ENCODE results near the gene GUCA2A. TPM values are rescaled to one million over a fixed set of nuclear protein-coding genes. Genes with fewer than 3 reads are reported as not detected.

The GUCA2A gene
- total RNA-seq, 2 donors from 2014 or later = not detected

DNA sequence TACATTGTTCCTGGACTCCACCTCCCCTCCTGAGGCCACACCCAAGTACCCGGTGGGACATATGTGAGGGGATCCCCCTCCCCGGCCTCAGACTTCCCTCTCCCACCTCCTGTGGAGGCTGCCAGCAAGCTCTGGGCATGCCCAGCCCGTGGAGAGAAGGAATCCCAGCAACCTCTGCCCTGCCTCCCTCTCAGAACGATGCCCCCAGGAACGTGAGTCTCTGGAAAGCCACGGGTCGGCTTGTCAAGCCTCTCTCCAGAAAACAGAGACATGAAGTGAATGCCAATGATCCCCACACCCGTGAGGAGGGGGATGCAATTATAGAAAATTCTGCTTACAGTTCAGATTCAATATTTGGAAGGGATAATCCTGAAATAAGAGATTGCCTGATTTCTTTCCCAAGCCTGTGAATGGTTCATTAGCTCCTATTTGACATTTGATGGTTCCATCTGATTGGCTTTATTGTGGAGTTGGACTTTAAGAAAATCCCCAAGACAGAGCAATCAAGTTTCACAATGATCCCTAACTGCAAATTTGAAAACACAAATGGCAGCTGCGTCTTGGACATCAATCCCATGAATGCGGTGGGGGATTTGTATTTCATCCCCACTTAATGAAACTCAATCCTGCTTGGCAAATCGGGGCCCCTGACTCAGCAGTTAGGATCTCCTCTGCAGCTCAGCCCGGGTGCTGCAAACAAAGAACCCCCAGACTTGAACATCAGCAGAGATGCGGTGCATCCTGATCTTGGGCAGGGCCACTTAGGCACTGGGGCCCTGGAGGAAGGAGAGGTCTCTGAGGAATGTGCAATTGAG, 20.4 kb downstream of the GUCA2A start:
- no peaks in the 10 kb centered on the region for H3K9me3 Mint-ChIP-seq

DNA sequence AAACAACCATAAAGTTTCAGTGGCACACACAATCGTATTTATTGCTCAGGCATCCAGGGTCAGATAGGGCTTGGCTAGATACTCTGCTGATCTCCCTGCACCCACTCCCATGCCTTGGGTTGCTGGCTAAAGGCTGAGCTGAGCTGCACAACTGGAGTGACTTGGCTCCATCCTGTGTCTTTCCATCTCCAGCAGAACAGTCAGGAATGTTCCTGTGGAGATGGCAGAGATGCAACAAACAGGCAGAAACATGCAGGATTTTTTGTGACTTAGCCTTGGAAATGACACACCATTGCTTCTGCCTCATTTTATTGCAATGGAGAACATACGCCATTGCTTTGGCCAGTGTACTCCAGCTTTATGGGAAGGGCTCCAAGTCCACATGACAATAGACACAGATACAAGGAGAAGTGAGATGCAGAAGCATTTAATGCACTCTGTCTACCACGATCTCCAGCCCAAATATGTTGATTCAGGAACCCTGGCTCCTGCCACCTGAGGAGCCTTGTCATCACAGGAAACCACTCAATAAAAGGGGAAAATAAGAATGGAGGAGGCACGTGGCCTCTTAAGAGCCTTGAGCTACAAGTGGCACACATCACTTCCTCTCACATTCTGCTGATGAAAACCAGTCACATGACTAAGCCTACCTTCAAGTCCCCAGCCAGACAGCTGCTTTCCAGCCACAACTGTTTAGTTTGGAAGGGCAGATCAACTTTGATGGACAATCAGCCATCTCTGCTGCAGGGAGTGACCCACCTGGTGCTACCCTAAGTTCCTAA, 21.5 kb downstream of the GUCA2A start:
- peaks cover 10% of the 10 kb centered on the region for H3K4me1 Mint-ChIP-seq (ENCODE audit: low read depth)
- peaks cover 5% of the 10 kb centered on the region for H3K27me3 Mint-ChIP-seq (ENCODE audit: low read depth)
- H3K36me3 Mint-ChIP-seq (ENCODE audit: insufficient read depth in 2 of 2) = no peaks in the 10 kb centered on the region
- ATAC-seq (replicated peaks in 1 of 2) = no peak
- H3K9me3 Mint-ChIP-seq = no peaks in the 10 kb centered on the region
- no peak overlapping the region for H3K27ac Mint-ChIP-seq
- H3K4me3 Mint-ChIP-seq = no peak overlapping the region
- DNase-seq = no peak

More for the DNA sequence above, 20.4 kb downstream of the GUCA2A start:
- Mint-ChIP-seq H3K27me3 (ENCODE audit: low read depth) (peaks cover 5% of the 10 kb centered on the region), H3K27ac (no peak overlapping the region), H3K4me3 (no peak overlapping the region), H3K4me1 (ENCODE audit: low read depth) (peaks cover 10% of the 10 kb centered on the region), H3K36me3 (ENCODE audit: insufficient read depth in 2 of 2) (no peaks in the 10 kb centered on the region)
- no peak for ATAC-seq (replicated peaks in 1 of 2)
- no peak for DNase-seq

- no peak for ATAC-seq (replicated peaks in 1 of 2)
- Mint-ChIP-seq H3K36me3 (ENCODE audit: insufficient read depth in 2 of 2) (no peaks in the 10 kb centered on the region), H3K4me1 (ENCODE audit: low read depth) (peaks cover 10% of the 10 kb centered on the region), H3K27ac (no peak overlapping the region), H3K4me3 (no peak overlapping the region), H3K9me3 (no peaks in the 10 kb centered on the region), H3K27me3 (ENCODE audit: low read depth) (peaks cover 6% of the 10 kb centered on the region)
- no peak for DNase-seq
Measured at GRCh38 chr1:42141978-42142377, 22.6 kb downstream of the GUCA2A start.

DNA sequence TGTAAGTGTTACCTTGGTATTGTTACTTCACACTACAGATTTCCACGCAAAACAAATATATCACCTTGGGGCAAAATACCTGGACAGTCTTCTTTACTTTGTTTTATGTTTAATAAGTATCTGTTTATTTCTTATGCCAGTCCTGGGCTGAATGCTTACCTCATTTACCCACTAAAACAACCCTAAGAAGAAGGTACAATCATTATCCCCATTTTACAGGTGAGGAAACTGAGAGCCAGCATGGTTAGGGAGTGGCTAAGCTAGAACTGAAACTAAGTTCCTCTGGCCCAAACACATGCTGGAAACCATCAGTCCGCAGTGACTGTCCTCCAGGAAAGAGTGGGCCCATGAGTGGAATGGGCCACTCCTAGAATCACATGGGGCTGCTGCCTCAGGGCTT, 24.4 kb downstream of the GUCA2A start:
- DNase-seq (no peak), ATAC-seq (replicated peaks in 1 of 2) (no peak)
- Mint-ChIP-seq H3K27me3 (ENCODE audit: low read depth) (peaks cover 23% of the 10 kb centered on the region), H3K9me3 (no peaks in the 10 kb centered on the region), H3K36me3 (ENCODE audit: insufficient read depth in 2 of 2) (no peaks in the 10 kb centered on the region), H3K4me1 (ENCODE audit: low read depth) (peaks cover 10% of the 10 kb centered on the region), H3K27ac (no peak overlapping the region), H3K4me3 (no peak overlapping the region)

DNA sequence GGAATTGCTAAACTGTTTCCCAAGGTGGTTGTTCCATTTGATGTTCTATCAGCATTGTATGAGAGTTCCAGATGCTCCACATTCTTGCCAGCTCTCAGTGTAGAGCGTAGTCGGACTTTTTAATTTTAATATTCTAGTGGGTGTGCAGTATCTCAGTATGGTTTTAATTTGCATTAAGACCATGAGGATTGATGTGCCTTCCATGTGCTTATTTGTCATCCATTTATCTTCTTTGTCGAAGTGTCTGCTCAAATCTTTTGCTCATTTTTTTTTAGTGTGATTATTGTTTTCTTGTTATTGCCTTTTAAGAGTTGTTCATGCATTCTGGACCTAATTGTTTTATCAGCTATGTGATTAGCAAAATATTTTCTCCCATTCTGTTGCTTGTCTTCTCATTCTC, 25.1 kb downstream of the GUCA2A start:
- Mint-ChIP-seq H3K9me3 (no peaks in the 10 kb centered on the region), H3K27ac (no peak overlapping the region), H3K4me1 (ENCODE audit: low read depth) (peaks cover 10% of the 10 kb centered on the region), H3K27me3 (ENCODE audit: low read depth) (peaks cover 23% of the 10 kb centered on the region), H3K36me3 (ENCODE audit: insufficient read depth in 2 of 2) (no peaks in the 10 kb centered on the region), H3K4me3 (no peak overlapping the region)
- ATAC-seq (replicated peaks in 1 of 2) (no peak), DNase-seq (no peak)

DNA sequence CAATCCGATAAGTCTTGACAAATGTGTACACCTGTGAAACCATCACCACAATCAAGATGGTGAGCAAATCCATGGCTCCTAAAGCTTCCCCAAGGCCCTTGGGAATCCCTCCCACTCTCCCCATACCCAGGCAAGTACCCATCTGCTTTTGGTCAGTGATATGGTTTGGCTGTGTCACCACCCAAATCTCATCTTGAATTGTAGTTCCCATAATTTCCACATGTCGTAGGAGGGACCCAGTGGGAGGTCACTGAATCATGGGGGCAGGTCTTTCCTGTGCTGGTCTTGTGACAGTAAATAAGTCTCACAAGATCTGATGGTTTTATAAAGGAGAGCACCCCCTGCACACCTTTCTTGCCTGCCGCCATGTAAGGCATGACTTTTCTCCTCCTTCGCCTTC, 26.0 kb downstream of the GUCA2A start:
- peaks cover 8% of the 10 kb centered on the region for H3K4me1 Mint-ChIP-seq (ENCODE audit: low read depth)
- no peak for ATAC-seq (replicated peaks in 1 of 2)
- peaks cover 23% of the 10 kb centered on the region for H3K27me3 Mint-ChIP-seq (ENCODE audit: low read depth)
- H3K9me3 Mint-ChIP-seq = no peaks in the 10 kb centered on the region
- DNase-seq = no peak
- no peak overlapping the region for H3K4me3 Mint-ChIP-seq
- no peaks in the 10 kb centered on the region for H3K36me3 Mint-ChIP-seq (ENCODE audit: insufficient read depth in 2 of 2)
- H3K27ac Mint-ChIP-seq = no peak overlapping the region

DNA sequence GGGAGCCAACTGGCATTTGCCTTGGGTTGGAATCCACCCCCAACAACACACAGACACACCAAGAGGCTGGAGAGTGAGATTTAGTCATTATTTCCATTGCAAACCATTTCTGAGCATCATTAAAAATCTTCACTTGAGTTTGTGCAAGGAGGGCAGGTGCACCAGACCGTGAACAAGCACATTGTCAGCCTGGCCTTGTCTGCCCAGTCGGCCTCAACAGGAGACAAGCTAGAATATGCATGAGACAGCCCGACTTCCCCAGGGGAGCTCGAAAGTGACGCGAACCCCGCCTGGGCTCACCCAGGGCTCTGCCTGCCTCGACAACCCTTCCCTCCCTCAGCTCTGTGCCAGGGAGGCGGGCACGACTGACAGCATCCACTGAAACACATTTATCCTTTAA, 26.8 kb downstream of the GUCA2A start:
- Mint-ChIP-seq H3K36me3 (ENCODE audit: insufficient read depth in 2 of 2) (no peaks in the 10 kb centered on the region), H3K4me1 (ENCODE audit: low read depth) (no peaks in the 10 kb centered on the region), H3K27ac (no peak overlapping the region), H3K27me3 (ENCODE audit: low read depth) (peaks cover 23% of the 10 kb centered on the region), H3K9me3 (no peaks in the 10 kb centered on the region), H3K4me3 (no peak overlapping the region)
- no peak for ATAC-seq (replicated peaks in 1 of 2)
- no peak for DNase-seq

DNA sequence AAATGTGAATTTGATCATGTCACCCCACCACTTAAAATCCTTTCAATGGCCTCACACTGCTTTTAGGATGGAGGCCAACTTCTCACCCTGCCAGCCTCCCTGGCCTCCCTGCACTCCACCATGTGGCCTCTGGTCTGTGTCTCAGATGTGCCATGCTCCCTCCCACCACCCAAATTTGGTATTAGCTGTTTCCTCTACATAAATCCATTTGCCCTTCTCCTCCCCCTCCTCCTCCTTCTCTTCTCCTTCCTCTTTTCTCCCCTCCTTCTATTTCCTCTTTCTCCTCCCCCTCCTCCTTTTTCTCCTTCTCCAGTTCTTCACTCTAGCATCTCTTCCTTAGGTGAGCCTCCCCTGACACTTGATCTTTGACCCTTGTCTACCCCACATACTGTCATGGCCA, 28.1 kb downstream of the GUCA2A start:
- DNase-seq (no peak), ATAC-seq (replicated peaks in 1 of 2) (no peak)
- Mint-ChIP-seq H3K27ac (no peak overlapping the region), H3K4me3 (no peak overlapping the region), H3K36me3 (ENCODE audit: insufficient read depth in 2 of 2) (no peaks in the 10 kb centered on the region), H3K4me1 (ENCODE audit: low read depth) (no peaks in the 10 kb centered on the region), H3K27me3 (ENCODE audit: low read depth) (peaks cover 18% of the 10 kb centered on the region), H3K9me3 (no peaks in the 10 kb centered on the region)

DNA sequence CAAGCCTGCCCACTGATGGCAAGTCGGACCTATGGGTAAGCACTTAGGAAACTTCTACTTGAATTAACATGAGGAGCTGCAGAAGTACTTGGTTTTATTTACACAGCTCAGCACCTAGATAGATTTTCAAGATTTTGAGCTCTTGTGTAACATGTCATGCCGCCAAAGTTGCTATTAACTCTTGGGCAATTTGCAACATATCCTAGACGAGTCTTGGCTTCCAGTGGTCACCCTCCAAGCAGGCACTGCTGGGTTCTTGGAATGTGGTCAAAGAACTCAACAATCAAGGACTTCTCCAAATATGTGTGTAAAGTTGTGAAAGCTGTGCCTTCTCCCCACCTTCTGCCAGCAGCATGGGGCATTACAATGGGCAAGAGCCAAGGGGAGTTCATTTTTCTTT, 29.1 kb downstream of the GUCA2A start:
- Mint-ChIP-seq H3K4me1 (ENCODE audit: low read depth) (no peaks in the 10 kb centered on the region), H3K36me3 (ENCODE audit: insufficient read depth in 2 of 2) (no peaks in the 10 kb centered on the region), H3K27ac (no peak overlapping the region), H3K4me3 (no peak overlapping the region), H3K9me3 (no peaks in the 10 kb centered on the region), H3K27me3 (ENCODE audit: low read depth) (peaks cover 18% of the 10 kb centered on the region)
- DNase-seq (no peak), ATAC-seq (replicated peaks in 1 of 2) (no peak)

GRCh38 chr1:42133809-42134526, 30.6 kb downstream of the GUCA2A start:
- Mint-ChIP-seq H3K9me3 (no peaks in the 10 kb centered on the region), H3K4me3 (no peak overlapping the region), H3K27me3 (ENCODE audit: low read depth) (peaks cover 26% of the 10 kb centered on the region), H3K27ac (no peak overlapping the region), H3K4me1 (ENCODE audit: low read depth) (no peaks in the 10 kb centered on the region), H3K36me3 (ENCODE audit: insufficient read depth in 2 of 2) (no peaks in the 10 kb centered on the region)
- DNase-seq = no peak
- ATAC-seq (replicated peaks in 1 of 2) = no peak

- no peaks in the 10 kb centered on the region for H3K9me3 Mint-ChIP-seq
Measured at GRCh38 chr1:42133390-42133789, 31.2 kb downstream of the GUCA2A start.

GRCh38 chr1:42130061-42130660, 34.4 kb downstream of the GUCA2A start:
- DNase-seq (no peak), ATAC-seq (replicated peaks in 1 of 2) (no peak)
- peaks cover 18% of the 10 kb centered on the region for H3K27me3 Mint-ChIP-seq (ENCODE audit: low read depth)
- no peaks in the 10 kb centered on the region for H3K9me3 Mint-ChIP-seq
- H3K36me3 Mint-ChIP-seq (ENCODE audit: insufficient read depth in 2 of 2) = no peaks in the 10 kb centered on the region
- H3K27ac Mint-ChIP-seq = no peak overlapping the region
- H3K4me3 Mint-ChIP-seq = no peak overlapping the region
- H3K4me1 Mint-ChIP-seq (ENCODE audit: low read depth) = no peaks in the 10 kb centered on the region

More at GRCh38 chr1:42133390-42133789, 31.2 kb downstream of the GUCA2A start:
- Mint-ChIP-seq H3K36me3 (ENCODE audit: insufficient read depth in 2 of 2) (no peaks in the 10 kb centered on the region), H3K27me3 (ENCODE audit: low read depth) (peaks cover 26% of the 10 kb centered on the region), H3K4me1 (ENCODE audit: low read depth) (no peaks in the 10 kb centered on the region), H3K4me3 (no peak overlapping the region), H3K27ac (no peak overlapping the region)
- ATAC-seq (replicated peaks in 1 of 2) (no peak), DNase-seq (no peak)

- Mint-ChIP-seq H3K36me3 (ENCODE audit: insufficient read depth in 2 of 2) (no peaks in the 10 kb centered on the region), H3K4me3 (no peak overlapping the region), H3K9me3 (no peaks in the 10 kb centered on the region), H3K27me3 (ENCODE audit: low read depth) (peaks cover 18% of the 10 kb centered on the region), H3K4me1 (ENCODE audit: low read depth) (no peaks in the 10 kb centered on the region), H3K27ac (no peak overlapping the region)
- DNase-seq = no peak
- no peak for ATAC-seq (replicated peaks in 1 of 2)
Measured at GRCh38 chr1:42128964-42129363, 35.6 kb downstream of the GUCA2A start.

Data from activated T-cell treated with anti-CD3 and anti-CD28 coated beads, Interleukin-2, amount 50 U/mL, for 72 hours (primary cell).